Upper lobe of right lung (tissue), 1 donor: Measurements from ENCODE around the gene SKI. TPM values are rescaled to one million over a fixed set of nuclear protein-coding genes. Genes with fewer than 3 reads are reported as not detected.

Source experiments
- ATAC-seq: fragments of 200-7000 bp; cut with Tn5 transposase; one replicate; pipeline ENCODE4 v1.9.1; 2020; ENCODE audit warnings: mild to moderate bottlenecking, moderate library complexity
- DNase-seq: peaks from one replicate; pipeline ENCODE4 v3.0.0-alpha.2; 2020
- H3K27ac ChIP-seq: fragments of 200-600 bp; one replicate; pipeline ENCODE4 v1.8.0; 2022
- H3K27me3 ChIP-seq: fragments of 200-600 bp; one replicate; pipeline ENCODE4 v1.8.0; 2022; ENCODE audit warnings: mild to moderate bottlenecking
- H3K36me3 ChIP-seq: fragments of 200-600 bp; one replicate; pipeline ENCODE4 v1.8.0; 2022
- H3K4me1 ChIP-seq: fragments of 200-600 bp; one replicate; pipeline ENCODE4 v1.8.0; 2022
- H3K4me3 ChIP-seq: fragments of 200-600 bp; one replicate; pipeline ENCODE4 v1.8.0; 2022; ENCODE audit warnings: mild to moderate bottlenecking
- H3K9me3 ChIP-seq: fragments of 200-600 bp; one replicate; pipeline ENCODE4 v1.8.0; 2022
- intact Hi-C: fragments of 100-400 bp; cut with DNase I; formaldehyde crosslinking; loops from one replicate; pipeline ENCODE4 v1.11.0; 2022
- total RNA-seq: library from RNA; stranded (reverse); fragmentation: NEBNext Ultra II Directional; extraction: Animal tissue kit (Norgen Biotek cat#: 25700); gene quantifications from one replicate; pipeline ENCODE4 v1.2.1, GENCODE V29; 2021
- TF ChIP-seq, protein P1 (sequence below): fragments of 200-600 bp; IDR thresholded peaks from one replicate; pipeline ENCODE4 v1.8.0; 2022; ENCODE audit warnings: antibody characterized with exemption
- donor health status: DM: no; HTN: yes; CAD: no; lungs with severe emphysema.

The SKI gene
- total RNA-seq, 1 donor from 2014 or later: 89.6 TPM

DNA sequence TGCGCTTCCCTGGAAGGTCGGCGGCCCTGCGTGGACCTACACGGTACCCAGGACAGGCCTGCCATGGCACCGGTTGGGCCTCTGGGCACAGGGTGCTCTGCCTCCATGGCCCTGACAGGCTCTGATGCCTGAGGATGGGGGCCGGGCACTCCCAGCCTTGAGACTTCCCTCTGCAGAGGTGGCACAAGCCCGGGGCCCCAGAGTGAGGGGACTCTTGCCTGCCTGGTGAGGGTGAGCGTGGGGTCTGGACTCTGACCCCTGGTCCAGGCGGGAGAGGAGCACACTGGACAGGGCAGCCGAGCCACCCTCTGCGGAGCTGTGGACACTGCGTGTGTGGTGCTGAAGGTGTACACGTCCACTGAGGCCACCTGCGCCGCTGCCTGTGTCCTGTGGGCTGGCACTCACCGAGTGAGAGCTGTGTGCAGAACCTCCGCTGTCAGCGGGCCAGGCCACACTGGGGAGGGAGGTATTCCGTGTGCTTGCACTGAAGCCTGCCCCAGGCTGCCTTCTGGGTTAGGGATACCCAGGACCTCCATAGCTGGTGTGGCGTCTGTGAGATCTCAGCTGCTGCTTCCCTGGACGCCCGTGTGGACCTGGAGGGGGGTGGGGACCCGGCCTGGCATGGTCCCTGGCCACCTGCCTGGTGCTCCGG, 10.4 kb downstream of the SKI start:
- TF ChIP-seq, protein P1, sequence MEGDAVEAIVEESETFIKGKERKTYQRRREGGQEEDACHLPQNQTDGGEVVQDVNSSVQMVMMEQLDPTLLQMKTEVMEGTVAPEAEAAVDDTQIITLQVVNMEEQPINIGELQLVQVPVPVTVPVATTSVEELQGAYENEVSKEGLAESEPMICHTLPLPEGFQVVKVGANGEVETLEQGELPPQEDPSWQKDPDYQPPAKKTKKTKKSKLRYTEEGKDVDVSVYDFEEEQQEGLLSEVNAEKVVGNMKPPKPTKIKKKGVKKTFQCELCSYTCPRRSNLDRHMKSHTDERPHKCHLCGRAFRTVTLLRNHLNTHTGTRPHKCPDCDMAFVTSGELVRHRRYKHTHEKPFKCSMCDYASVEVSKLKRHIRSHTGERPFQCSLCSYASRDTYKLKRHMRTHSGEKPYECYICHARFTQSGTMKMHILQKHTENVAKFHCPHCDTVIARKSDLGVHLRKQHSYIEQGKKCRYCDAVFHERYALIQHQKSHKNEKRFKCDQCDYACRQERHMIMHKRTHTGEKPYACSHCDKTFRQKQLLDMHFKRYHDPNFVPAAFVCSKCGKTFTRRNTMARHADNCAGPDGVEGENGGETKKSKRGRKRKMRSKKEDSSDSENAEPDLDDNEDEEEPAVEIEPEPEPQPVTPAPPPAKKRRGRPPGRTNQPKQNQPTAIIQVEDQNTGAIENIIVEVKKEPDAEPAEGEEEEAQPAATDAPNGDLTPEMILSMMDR: no peak
- H3K27me3 ChIP-seq: no peaks in the 10 kb centered on the region
- ATAC-seq (no peak), DNase-seq (no peak)
- H3K9me3 ChIP-seq: no peaks in the 10 kb centered on the region
- intact Hi-C loops: no loop called here
- peak overlapping the region; percentile 52 for H3K27ac ChIP-seq
- no peak overlapping the region for H3K4me3 ChIP-seq
- H3K4me1 ChIP-seq: peaks cover 97% of the 10 kb centered on the region
- H3K36me3 ChIP-seq: no peaks in the 10 kb centered on the region

DNA sequence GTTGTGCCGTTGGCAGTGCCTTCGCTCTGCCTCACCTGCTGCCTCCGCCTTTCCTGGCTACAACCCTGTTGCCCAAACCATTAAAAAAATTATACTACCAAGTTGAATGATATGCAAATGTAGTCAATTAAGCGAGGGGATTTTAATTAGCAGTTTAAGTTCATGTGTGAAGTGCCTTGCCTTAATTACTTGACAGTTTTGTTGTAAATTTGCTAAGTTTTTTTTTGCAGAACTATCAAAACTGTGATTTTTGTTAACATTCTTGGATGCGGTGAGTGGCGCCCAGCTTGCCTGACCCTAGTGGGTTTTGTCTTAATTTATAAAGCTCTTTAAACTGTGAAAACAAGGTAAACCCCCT, 10.9 kb downstream of the SKI start:
- intact Hi-C loops: no loop called here
- Histone ChIP-seq H3K4me1 (peaks cover 96% of the 10 kb centered on the region), H3K27ac (peak overlapping the region; percentile 52), H3K36me3 (no peaks in the 10 kb centered on the region), H3K4me3 (no peak overlapping the region), H3K27me3 (no peaks in the 10 kb centered on the region), H3K9me3 (no peaks in the 10 kb centered on the region)
- DNase-seq: no peak
- ATAC-seq: no peak
- TF ChIP-seq, protein P1: no peak

DNA sequence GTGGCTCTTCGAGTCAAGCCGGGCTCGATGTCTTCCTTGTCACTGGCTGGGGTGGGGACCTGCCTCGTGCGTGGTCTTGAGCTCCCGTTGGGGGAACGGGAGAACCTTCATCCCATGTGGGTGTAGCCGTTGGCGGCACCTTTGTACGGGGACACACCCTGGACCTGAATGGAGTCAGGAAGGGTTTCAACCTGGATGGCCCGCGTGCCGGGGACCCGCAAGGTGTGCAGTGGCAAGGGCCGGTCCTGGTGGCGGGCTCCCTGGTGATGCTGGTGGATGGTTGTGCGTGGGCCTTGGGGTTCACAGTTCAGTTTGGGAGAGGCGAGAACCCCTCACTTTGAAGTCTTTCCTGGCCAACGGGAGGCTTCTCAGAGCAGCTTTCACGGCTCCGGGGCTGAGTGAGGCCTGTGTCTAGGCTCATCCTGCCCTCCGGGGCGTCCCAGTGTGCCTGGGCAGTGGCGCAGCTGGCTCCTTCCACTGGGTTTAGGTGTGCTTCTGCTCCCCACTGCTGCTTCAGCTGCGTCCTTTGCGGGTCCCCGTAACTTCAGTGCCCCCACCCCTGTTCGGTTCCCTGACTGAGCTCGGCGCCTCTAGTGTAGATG, 11.4 kb downstream of the SKI start:
- Histone ChIP-seq H3K36me3 (no peaks in the 10 kb centered on the region), H3K4me1 (peaks cover 91% of the 10 kb centered on the region), H3K27me3 (no peaks in the 10 kb centered on the region), H3K27ac (no peak overlapping the region), H3K9me3 (no peaks in the 10 kb centered on the region), H3K4me3 (no peak overlapping the region)
- intact Hi-C loops: no loop called here
- ATAC-seq (no peak), DNase-seq (no peak)
- TF ChIP-seq, protein P1: no peak

DNA sequence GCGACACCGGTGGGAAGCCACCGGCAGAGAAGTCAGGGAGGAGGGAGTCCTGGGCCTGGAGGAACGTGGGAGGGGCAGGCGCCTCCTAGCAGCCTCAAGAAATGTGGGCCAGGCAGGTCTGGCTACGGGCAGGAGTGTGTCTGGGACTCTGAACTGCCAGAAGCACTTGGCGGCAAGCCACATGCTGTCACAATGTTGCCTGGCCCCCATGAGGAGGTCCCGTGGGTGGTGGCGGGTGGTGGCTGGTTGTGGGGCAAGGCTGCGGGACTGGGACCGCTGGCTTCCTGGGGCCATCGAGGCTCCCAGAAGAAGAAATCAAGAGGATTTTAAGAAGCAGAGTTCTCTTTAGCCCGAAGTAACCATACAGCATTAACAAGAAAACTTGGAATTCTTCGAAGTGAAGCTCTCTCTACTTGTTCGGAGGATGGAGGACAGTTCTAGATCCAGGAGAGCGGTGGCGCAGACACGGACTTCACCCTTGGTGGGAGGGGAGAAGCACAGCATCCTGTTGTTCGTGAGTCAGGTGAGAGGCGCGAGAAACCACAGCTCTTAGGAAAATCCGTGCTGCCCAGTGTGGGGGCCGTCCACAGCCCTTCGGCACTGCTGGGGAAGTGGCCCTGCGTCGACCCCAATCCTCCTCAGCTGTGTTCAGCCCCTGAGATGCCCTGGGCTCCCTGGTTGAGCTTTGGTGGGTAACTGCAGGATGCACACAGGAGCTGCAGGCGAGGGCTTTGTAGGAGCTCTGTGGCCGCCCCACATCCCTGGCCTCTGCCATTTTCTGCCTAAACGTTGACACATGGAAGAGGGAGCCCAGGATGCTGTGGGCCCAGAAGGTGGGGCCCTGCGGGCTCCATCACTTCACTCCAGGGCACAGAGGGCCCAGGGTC, 12.4 kb downstream of the SKI start:
- H3K27me3 ChIP-seq: no peaks in the 10 kb centered on the region
- no peaks in the 10 kb centered on the region for H3K36me3 ChIP-seq
- H3K4me1 ChIP-seq: peaks cover 85% of the 10 kb centered on the region
- H3K9me3 ChIP-seq: no peaks in the 10 kb centered on the region
- no peak overlapping the region for H3K4me3 ChIP-seq
- peak overlapping the region; percentile 11 for H3K27ac ChIP-seq
- ATAC-seq (peak; percentile 87), DNase-seq (peak; percentile 97)
- intact Hi-C loops: loop anchor here (10.0 kb wide), 1 partner anchor 64 kb away; no protein-coding TSS in a partner anchor
- TF ChIP-seq, protein P1: no peak

DNA sequence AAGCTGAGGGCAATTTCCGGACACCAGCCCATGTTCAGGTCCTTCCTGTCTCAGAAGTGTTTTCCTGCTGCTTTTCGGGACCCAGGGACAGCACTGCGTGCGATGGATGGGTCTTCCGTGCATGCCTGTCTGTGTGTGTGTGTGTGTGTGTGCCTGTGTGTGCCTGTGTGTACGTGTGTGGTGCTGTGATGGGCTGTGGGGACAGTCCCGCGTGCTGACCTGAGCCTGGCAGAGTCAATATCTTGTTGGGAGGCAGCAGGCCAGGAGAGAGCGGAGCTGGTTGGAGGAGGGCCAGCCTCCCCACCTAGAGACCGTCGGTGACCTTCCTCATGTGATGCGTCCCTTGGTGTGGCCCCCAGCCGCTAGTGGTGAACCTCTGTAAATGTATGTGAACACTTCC, 13.7 kb downstream of the SKI start:
- intact Hi-C loops: loop anchor here (10.0 kb wide), 1 partner anchor 63 kb away; no protein-coding TSS in a partner anchor
- TF ChIP-seq, protein P1: no peak
- H3K4me3 ChIP-seq: no peak overlapping the region

More for the DNA sequence above, 13.7 kb downstream of the SKI start:
- Histone ChIP-seq H3K36me3 (no peaks in the 10 kb centered on the region), H3K27ac (no peak overlapping the region), H3K27me3 (no peaks in the 10 kb centered on the region), H3K4me1 (peaks cover 85% of the 10 kb centered on the region), H3K9me3 (no peaks in the 10 kb centered on the region)
- DNase-seq (no peak), ATAC-seq (no peak)
